Right lobe of liver (tissue), 4 donors: ENCODE results near the gene SOHLH2.

ENCODE experiments used
- POLR2A ChIP-seq: fragments of 450-650 bp; IDR thresholded peaks from one replicate; pipeline ENCODE4 v1.6.1; 2017; ENCODE audit warnings: antibody characterized with exemption, mild to moderate bottlenecking
- TF ChIP-seq, protein P1 (sequence below), 4 donors: fragments of 200-600 bp in 3 of 4; fragments of 450-650 bp in 1 of 4; IDR thresholded peaks; one replicate each; pipeline versions ENCODE4 v1.5.1 to v1.8.0; 2016 to 2022; ENCODE audit warnings: antibody characterized with exemption in 4 of 4, mild to moderate bottlenecking in 2 of 4
- donor health status: DM: no; HTN: no; CAD: no.
- donor health status: DM: no; HTN: no; CAD: no.
- donor health status: DM: no; HTN: yes; CAD: no.

DNA sequence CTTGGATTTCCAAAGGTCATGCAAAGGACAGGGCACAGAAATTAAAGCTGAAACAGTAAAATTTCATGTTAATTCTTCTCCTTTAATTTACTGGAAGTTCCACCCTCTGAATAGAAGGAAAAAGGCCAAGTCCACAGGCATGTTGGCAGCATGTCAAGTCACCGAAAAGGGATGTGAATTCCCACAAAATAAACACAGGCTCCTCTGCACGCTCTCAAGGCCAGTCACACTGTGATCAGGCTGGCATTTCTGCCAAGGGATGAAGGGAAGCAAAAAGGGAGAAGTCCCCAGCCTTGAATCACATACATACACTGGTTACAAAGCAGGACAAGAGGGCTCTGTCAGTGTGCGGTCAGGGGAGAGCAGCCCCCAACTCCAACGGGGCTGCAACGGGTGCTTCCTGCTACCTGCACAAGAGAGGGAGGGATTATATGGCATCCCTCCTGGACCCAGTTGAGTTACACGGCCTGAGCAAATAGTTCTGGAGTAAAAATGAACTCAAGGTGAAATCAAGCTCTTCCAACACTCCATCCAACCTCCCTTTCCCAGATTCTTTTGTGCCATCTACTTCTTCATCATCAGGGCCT is 90.0 kb downstream of the SOHLH2 start:
- TF ChIP-seq, protein P1, sequence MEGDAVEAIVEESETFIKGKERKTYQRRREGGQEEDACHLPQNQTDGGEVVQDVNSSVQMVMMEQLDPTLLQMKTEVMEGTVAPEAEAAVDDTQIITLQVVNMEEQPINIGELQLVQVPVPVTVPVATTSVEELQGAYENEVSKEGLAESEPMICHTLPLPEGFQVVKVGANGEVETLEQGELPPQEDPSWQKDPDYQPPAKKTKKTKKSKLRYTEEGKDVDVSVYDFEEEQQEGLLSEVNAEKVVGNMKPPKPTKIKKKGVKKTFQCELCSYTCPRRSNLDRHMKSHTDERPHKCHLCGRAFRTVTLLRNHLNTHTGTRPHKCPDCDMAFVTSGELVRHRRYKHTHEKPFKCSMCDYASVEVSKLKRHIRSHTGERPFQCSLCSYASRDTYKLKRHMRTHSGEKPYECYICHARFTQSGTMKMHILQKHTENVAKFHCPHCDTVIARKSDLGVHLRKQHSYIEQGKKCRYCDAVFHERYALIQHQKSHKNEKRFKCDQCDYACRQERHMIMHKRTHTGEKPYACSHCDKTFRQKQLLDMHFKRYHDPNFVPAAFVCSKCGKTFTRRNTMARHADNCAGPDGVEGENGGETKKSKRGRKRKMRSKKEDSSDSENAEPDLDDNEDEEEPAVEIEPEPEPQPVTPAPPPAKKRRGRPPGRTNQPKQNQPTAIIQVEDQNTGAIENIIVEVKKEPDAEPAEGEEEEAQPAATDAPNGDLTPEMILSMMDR (IDR thresholded peaks at IDR 0.05) = no peak
- TF ChIP-seq POLR2A = no peak
